Tibial nerve (tissue), 4 donors: Measurements from ENCODE around the gene CILP2.

ENCODE experiments used
- CTCF ChIP-seq, 5 experiments: fragments of 200-600 bp in 3 of 5; fragments of 450-650 bp in 2 of 5; sonication (generic) in 3 of 5; IDR thresholded peaks; one replicate each; pipeline ENCODE4 v1.5.1; 2016 to 2019; ENCODE audit warnings: antibody characterized with exemption in 5 of 5, mild to moderate bottlenecking in 3 of 5, moderate library complexity in 2 of 5
- EP300 ChIP-seq, 2 donors: sonication (generic); formaldehyde crosslinking; IDR thresholded peaks; one replicate each; pipeline ENCODE4 v1.6.1; 2017; ENCODE audit warnings: antibody characterized with exemption in 2 of 2, mild to moderate bottlenecking in 1 of 2
- POLR2A ChIP-seq, 2 donors: fragments of 450-650 bp; IDR thresholded peaks; one replicate each; pipeline ENCODE4 v1.6.1; 2017; ENCODE audit warnings: antibody characterized with exemption in 2 of 2, mild to moderate bottlenecking in 2 of 2, moderate library complexity in 2 of 2

DNA sequence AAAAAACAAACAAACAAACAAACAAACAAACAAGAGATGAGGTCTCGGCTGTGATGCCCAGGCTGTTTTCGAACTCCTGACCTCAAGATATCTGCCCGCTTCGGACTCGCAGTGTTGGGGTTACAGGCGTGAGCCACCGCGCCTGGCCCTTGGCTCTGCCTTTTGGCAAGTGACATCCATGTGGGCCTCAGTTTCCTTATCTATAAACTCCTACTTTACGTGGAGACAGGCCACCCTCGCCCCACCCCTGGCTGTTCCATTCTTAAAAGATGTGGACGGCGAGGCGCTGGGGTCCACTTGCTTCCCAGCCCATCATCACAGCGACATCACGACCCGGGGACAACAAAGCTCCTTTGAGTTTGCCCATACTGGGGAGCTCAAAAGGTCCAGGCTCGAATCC is 24.4 kb upstream of the CILP2 start:
- TF ChIP-seq CTCF (IDR thresholded peaks at IDR 0.05) (no peak), POLR2A (IDR thresholded peaks at IDR 0.05) (no peak), EP300 (IDR thresholded peaks at IDR 0.05) (no peak)
